Uterus (tissue), 2 donors: ENCODE results near the gene DNM1.

Experiments used
- CTCF ChIP-seq, 4 experiments: fragments of 200-600 bp in 2 of 4; fragments of 450-650 bp in 2 of 4; sonication (generic) in 2 of 4; IDR thresholded peaks; one replicate each; pipeline ENCODE4 v1.5.1; 2016 to 2019; ENCODE audit warnings: antibody characterized with exemption in 4 of 4, mild to moderate bottlenecking in 2 of 4, moderate library complexity in 1 of 4
- POLR2A ChIP-seq, 2 donors: fragments of 450-650 bp; IDR thresholded peaks; one replicate each; pipeline ENCODE4 v1.6.1; 2016; ENCODE audit warnings: antibody characterized with exemption in 2 of 2, mild to moderate bottlenecking in 1 of 2, moderate library complexity in 1 of 2

- no peak for TF ChIP-seq CTCF (IDR thresholded peaks at IDR 0.05)
- TF ChIP-seq POLR2A (IDR thresholded peaks at IDR 0.05) = no peak
Measured at GRCh38 chr9:128203707-128204551, 750 bp downstream of the DNM1 start.
